ENCODE results near the gene SLC44A3.
A peak's percentile ranks its signal among the peaks of the same experiment; 100 is the strongest.

Gene SLC44A3, protein sequence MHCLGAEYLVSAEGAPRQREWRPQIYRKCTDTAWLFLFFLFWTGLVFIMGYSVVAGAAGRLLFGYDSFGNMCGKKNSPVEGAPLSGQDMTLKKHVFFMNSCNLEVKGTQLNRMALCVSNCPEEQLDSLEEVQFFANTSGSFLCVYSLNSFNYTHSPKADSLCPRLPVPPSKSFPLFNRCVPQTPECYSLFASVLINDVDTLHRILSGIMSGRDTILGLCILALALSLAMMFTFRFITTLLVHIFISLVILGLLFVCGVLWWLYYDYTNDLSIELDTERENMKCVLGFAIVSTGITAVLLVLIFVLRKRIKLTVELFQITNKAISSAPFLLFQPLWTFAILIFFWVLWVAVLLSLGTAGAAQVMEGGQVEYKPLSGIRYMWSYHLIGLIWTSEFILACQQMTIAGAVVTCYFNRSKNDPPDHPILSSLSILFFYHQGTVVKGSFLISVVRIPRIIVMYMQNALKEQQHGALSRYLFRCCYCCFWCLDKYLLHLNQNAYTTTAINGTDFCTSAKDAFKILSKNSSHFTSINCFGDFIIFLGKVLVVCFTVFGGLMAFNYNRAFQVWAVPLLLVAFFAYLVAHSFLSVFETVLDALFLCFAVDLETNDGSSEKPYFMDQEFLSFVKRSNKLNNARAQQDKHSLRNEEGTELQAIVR

GRCh38 chr1:94819945-94820746 lies at the start of gene SLC44A3:
TSS of gene SLC44A3 (plus strand) at chr1:94820357. CDS start at chr1:94820452, 95 bp downstream.
- no peak within 1 kb of the TSS for H3K27ac Mint-ChIP-seq

DNA sequence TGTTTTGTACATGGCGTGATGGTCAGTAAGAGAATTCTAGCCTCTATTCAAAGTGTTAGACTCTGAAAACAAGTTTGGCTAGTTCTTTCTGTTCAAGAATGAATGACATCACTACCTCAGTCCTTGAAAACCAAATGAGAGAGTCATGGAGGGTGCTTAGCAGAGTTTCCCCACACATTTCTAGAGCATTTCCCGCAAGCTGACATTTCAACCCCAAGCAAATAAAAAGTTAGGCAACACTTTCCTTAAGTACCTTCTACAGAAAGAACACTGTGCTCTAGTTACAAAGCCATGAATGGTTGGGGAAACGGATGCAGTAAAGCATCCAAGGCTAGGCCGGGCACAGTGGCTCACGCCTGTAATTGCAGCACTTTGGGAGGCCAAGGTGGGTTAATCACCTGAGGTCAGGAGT lies 47.9 kb upstream of the SLC44A3 start:
- Mint-ChIP-seq H3K4me1 (ENCODE audit: low read depth) (no peaks in the 10 kb centered on the region), H3K36me3 (ENCODE audit: low read depth) (no peaks in the 10 kb centered on the region), H3K4me3 (no peak overlapping the region), H3K27me3 (ENCODE audit: low read depth) (peaks cover 4% of the 10 kb centered on the region), H3K27ac (no peak overlapping the region), H3K9me3 (no peaks in the 10 kb centered on the region)

More at GRCh38 chr1:94819945-94820746, at the start of gene SLC44A3:
- peaks cover 4% of the 10 kb centered on the region for H3K4me1 Mint-ChIP-seq (ENCODE audit: low read depth)
- no peaks in the 10 kb centered on the region for H3K9me3 Mint-ChIP-seq
- peak within 1 kb of the TSS; percentile 58 for H3K4me3 Mint-ChIP-seq
- peaks cover 67% of the 10 kb centered on the region for H3K27me3 Mint-ChIP-seq (ENCODE audit: low read depth)
- no peaks in the 10 kb centered on the region for H3K36me3 Mint-ChIP-seq (ENCODE audit: low read depth)

DNA sequence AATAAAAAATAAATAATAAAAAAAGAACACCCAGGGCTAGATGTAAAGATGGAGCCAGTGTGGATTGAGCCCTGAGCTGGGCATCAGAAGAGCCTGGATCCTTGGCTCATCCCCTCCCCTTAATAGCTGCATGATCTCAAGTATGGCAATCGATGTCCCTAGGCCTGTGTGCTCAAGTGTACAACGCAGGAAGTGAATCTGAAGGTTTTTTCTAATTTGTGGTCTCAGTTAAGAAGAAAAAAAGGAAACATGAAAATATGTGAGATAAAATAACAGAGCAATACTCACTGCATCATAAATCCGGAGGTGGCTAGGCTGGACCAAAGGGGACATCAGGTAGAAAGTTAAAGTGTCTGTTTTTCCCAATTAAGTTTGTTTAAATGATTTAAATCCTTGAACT lies 47.3 kb upstream of the SLC44A3 start:
- Mint-ChIP-seq H3K9me3 (no peaks in the 10 kb centered on the region), H3K36me3 (ENCODE audit: low read depth) (no peaks in the 10 kb centered on the region), H3K27me3 (ENCODE audit: low read depth) (peaks cover 7% of the 10 kb centered on the region), H3K4me1 (ENCODE audit: low read depth) (no peaks in the 10 kb centered on the region), H3K4me3 (no peak overlapping the region), H3K27ac (no peak overlapping the region)

DNA sequence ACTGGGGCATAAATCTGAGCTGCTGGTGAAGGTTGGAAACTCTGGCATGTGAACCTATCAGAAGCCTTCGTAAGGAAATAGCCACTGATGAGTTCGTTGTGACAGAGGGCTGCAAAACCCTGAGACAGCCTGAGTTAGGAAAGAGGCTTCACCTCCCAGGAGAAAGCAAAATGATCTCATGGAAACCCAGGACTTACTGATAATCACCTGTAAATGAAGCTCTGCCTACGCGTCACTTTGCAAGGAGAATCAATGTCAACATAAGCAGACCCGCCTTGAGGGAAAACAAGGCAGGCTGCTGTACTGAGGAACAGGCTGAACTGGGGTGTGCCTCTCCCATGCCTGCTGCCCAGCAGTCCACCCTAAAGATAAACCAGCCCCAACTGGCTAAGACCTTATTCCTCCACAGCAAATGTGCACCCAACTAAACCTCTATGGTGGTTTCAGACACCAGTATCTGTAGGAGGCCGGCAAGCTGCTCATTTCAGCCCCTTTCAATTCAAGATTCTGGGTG lies 46.8 kb upstream of the SLC44A3 start:
- Mint-ChIP-seq H3K4me3 (no peak overlapping the region), H3K4me1 (ENCODE audit: low read depth) (no peaks in the 10 kb centered on the region), H3K27ac (no peak overlapping the region), H3K36me3 (ENCODE audit: low read depth) (no peaks in the 10 kb centered on the region), H3K27me3 (ENCODE audit: low read depth) (peaks cover 7% of the 10 kb centered on the region), H3K9me3 (no peaks in the 10 kb centered on the region)

DNA sequence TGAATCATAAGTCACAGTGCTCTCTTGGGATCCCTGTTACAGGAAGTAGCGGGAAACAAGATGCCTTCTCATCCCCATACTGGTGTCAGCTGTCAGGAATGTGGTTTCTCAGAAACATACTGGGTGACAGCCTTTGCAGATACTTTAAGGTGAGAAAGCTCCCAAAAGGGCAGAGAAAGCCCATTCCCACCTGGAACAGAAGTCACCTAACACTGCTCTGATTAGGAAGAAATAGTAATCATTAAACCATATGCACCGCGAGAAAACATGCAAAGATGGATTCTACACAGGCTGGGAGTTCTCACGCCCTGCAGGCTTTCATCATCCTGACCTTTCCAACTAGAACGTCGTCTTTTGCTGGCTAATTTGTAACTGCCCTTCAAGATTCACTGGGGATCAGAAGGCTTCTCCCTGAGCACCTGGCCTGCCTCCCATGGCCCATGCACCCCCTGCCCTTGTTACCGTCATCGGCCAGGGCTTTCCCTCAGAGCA lies 46.2 kb upstream of the SLC44A3 start:
- Mint-ChIP-seq H3K27ac (no peak overlapping the region), H3K36me3 (ENCODE audit: low read depth) (no peaks in the 10 kb centered on the region), H3K27me3 (ENCODE audit: low read depth) (peaks cover 9% of the 10 kb centered on the region), H3K4me1 (ENCODE audit: low read depth) (no peaks in the 10 kb centered on the region), H3K4me3 (no peak overlapping the region), H3K9me3 (no peaks in the 10 kb centered on the region)

DNA sequence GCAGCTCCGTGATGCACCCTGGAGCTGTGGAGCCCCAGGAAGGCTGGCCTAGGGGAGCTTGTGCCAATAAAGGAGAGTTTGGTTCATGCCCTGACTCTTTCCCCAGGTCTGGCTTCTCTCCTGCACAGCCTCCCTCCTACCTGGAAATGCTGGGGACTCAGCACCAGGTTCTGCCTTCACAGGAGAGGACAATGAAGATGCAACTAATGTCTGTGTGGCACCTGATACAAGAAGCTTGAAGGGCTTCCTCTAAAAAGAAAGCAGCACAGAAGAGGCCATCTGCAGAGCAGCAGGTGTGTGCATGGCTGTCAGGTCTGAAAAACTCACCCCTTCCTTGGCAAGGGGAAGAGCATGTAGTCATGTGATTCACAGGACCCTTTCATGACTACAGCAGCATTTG lies 43.7 kb upstream of the SLC44A3 start:
- Mint-ChIP-seq H3K27me3 (ENCODE audit: low read depth) (peaks cover 25% of the 10 kb centered on the region), H3K4me1 (ENCODE audit: low read depth) (no peaks in the 10 kb centered on the region), H3K27ac (no peak overlapping the region), H3K36me3 (ENCODE audit: low read depth) (no peaks in the 10 kb centered on the region), H3K4me3 (no peak overlapping the region), H3K9me3 (no peaks in the 10 kb centered on the region)

- Mint-ChIP-seq H3K27ac (no peak overlapping the region), H3K36me3 (ENCODE audit: low read depth) (no peaks in the 10 kb centered on the region), H3K9me3 (no peaks in the 10 kb centered on the region), H3K4me3 (no peak overlapping the region), H3K4me1 (ENCODE audit: low read depth) (no peaks in the 10 kb centered on the region), H3K27me3 (ENCODE audit: low read depth) (peaks cover 26% of the 10 kb centered on the region)
These were observed 42.9 kb upstream of the SLC44A3 start for GRCh38 chr1:94777281-94777680.

DNA sequence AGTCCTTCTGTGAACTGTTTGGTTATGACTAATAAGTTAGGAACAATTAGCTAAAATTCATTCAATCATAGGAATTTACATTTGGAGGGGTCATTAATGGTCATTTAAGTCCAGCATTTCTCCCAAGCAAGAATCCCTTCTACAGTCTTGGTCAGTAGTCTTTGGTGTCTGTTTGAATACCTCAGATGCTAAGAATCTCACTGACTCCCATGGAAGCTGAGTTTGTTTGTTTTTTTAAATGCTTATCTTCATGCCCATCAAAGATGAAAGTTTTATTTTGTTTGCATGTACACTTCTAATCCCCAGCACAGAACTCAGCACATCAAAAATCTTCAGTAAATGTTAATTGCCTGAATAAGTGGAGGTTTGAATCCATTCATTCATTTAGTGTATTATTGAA lies 41.3 kb upstream of the SLC44A3 start:
- Mint-ChIP-seq H3K4me1 (ENCODE audit: low read depth) (no peaks in the 10 kb centered on the region), H3K9me3 (no peaks in the 10 kb centered on the region), H3K36me3 (ENCODE audit: low read depth) (no peaks in the 10 kb centered on the region), H3K4me3 (no peak overlapping the region), H3K27me3 (ENCODE audit: low read depth) (peaks cover 26% of the 10 kb centered on the region), H3K27ac (no peak overlapping the region)

GRCh38 chr1:94783342-94784189 lies 36.6 kb upstream of the SLC44A3 start:
- no peaks in the 10 kb centered on the region for H3K9me3 Mint-ChIP-seq
- H3K36me3 Mint-ChIP-seq (ENCODE audit: low read depth), result no peaks in the 10 kb centered on the region
- H3K4me3 Mint-ChIP-seq, result no peak overlapping the region
- H3K27me3 Mint-ChIP-seq (ENCODE audit: low read depth), result peaks cover 38% of the 10 kb centered on the region
- no peaks in the 10 kb centered on the region for H3K4me1 Mint-ChIP-seq (ENCODE audit: low read depth)
- H3K27ac Mint-ChIP-seq, result no peak overlapping the region

- H3K4me1 Mint-ChIP-seq (ENCODE audit: low read depth), result no peaks in the 10 kb centered on the region
- no peaks in the 10 kb centered on the region for H3K36me3 Mint-ChIP-seq (ENCODE audit: low read depth)
- H3K4me3 Mint-ChIP-seq, result no peak overlapping the region
- H3K27ac Mint-ChIP-seq, result no peak overlapping the region
- peaks cover 40% of the 10 kb centered on the region for H3K27me3 Mint-ChIP-seq (ENCODE audit: low read depth)
- H3K9me3 Mint-ChIP-seq, result no peaks in the 10 kb centered on the region
These were observed 36.0 kb upstream of the SLC44A3 start for GRCh38 chr1:94784190-94784515.

DNA sequence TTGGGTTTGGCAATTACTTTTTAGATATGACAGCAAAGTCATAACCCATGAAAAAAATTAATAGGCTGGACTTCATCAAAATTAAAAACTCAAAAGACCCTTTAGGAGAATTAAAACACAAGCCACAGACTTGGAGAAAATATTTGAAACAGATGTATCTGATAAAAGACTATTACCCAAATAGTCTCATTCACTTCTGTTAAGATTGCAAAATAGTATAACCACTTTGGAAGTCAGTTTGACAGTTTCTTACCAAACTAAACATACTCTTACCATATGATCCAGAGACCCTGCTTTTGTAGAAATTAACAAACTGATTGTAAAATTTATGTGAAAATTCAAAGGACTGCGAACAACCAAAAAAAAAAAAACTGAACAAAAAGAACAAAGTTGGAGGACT lies 32.5 kb upstream of the SLC44A3 start:
- H3K4me3 Mint-ChIP-seq, result no peak overlapping the region
- peaks cover 29% of the 10 kb centered on the region for H3K27me3 Mint-ChIP-seq (ENCODE audit: low read depth)
- no peaks in the 10 kb centered on the region for H3K9me3 Mint-ChIP-seq
- H3K27ac Mint-ChIP-seq, result no peak overlapping the region
- H3K4me1 Mint-ChIP-seq (ENCODE audit: low read depth), result no peaks in the 10 kb centered on the region
- no peaks in the 10 kb centered on the region for H3K36me3 Mint-ChIP-seq (ENCODE audit: low read depth)

- Mint-ChIP-seq H3K36me3 (ENCODE audit: low read depth) (no peaks in the 10 kb centered on the region), H3K27ac (no peak overlapping the region)
These were observed 29.9 kb upstream of the SLC44A3 start for GRCh38 chr1:94790246-94790645.

DNA sequence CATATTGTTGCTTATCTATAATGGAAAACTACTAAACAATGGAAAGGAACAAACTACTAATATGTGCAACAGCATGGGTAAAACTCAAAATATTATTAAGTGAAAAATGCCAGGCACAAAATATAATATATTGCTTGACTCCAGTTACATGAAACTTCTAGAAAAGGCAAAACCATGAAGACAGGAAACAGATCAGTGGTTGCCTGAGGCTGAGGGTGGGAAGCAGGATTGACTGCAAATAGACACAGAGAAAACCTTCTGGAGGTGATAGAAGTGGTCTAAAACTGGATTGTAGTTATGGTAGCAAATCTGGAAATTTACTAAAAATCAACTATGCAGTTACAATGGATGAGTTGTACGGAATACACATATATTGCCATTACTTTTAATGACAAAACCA lies 29.5 kb upstream of the SLC44A3 start:
- Mint-ChIP-seq H3K27ac (no peak overlapping the region), H3K9me3 (peaks cover 3% of the 10 kb centered on the region), H3K4me1 (ENCODE audit: low read depth) (peaks cover 2% of the 10 kb centered on the region), H3K36me3 (ENCODE audit: low read depth) (no peaks in the 10 kb centered on the region), H3K4me3 (no peak overlapping the region), H3K27me3 (ENCODE audit: low read depth) (peaks cover 29% of the 10 kb centered on the region)

More at GRCh38 chr1:94790246-94790645, 29.9 kb upstream of the SLC44A3 start:
- no peak overlapping the region for H3K4me3 Mint-ChIP-seq
- no peaks in the 10 kb centered on the region for H3K9me3 Mint-ChIP-seq
- H3K4me1 Mint-ChIP-seq (ENCODE audit: low read depth), result no peaks in the 10 kb centered on the region
- H3K27me3 Mint-ChIP-seq (ENCODE audit: low read depth), result peaks cover 29% of the 10 kb centered on the region

Data from T-helper 1 cell treated with Interleukin-12 subunit alpha and Interleukin-12 subunit beta and Interleukin-4 antibody, amounts not matched to agents 30 μg/mL and 1 μg/mL, for 36 hours (primary cell).